MM.1S (cell line): ENCODE data around the gene SPIRE2.

Experiments used
- EZH2 ChIP-seq: fragments of 300-600 bp; sonication (generic); optimal IDR thresholded peaks from 2 replicates; pipeline ENCODE3; 2017; ENCODE audit warnings: low read depth, mild to moderate bottlenecking, antibody characterized with exemption, low read length, mixed read lengths
- EZH2phosphoT487 ChIP-seq: fragments of 300-600 bp; sonication (generic); IDR thresholded peaks from 2 replicates; pipeline ENCODE4 v1.6.1; 2018; ENCODE audit warnings: antibody characterized with exemption, low read length
- TF ChIP-seq, protein P1 (sequence below): fragments of 300-600 bp; sonication (generic); IDR thresholded peaks from 2 replicates; pipeline ENCODE4 v1.5.1; 2016; ENCODE audit warnings: antibody characterized with exemption, low read length, mixed read lengths

DNA sequence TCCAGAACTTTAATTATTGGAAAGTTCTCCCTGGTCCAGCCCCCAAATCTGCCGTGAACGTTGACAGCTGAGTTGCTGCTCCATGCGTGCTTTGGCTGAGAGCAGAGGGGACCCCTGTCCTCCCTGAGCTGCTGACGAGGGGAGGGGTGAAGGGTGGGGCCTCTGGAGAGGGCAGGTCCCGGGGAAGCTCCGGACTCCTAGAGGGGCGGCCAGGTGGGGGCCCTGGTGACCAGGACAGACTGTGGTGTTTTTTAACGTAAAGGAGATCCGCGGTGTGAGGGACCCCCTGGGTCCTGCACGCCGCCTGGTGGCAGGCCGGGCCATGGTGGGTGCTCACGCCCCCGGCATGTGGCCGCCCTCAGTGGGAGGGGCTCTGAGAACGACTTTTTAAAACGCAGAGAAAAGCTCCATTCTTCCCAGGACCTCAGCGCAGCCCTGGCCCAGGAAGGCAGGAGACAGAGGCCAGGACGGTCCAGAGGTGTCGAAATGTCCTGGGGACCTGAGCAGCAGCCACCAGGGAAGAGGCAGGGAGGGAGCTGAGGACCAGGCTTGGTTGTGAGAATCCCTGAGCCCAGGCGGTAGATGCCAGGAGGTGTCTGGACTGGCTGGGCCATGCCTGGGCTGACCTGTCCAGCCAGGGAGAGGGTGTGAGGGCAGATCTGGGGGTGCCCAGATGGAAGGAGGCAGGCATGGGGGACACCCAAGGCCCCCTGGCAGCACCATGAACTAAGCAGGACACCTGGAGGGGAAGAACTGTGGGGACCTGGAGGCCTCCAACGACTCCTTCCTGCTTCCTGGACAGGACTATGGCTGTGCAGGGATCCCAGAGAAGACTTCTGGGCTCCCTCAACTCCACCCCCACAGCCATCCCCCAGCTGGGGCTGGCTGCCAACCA lies 90.4 kb downstream of the SPIRE2 start, which contains the start of gene MC1R:
- TF ChIP-seq, protein P1, sequence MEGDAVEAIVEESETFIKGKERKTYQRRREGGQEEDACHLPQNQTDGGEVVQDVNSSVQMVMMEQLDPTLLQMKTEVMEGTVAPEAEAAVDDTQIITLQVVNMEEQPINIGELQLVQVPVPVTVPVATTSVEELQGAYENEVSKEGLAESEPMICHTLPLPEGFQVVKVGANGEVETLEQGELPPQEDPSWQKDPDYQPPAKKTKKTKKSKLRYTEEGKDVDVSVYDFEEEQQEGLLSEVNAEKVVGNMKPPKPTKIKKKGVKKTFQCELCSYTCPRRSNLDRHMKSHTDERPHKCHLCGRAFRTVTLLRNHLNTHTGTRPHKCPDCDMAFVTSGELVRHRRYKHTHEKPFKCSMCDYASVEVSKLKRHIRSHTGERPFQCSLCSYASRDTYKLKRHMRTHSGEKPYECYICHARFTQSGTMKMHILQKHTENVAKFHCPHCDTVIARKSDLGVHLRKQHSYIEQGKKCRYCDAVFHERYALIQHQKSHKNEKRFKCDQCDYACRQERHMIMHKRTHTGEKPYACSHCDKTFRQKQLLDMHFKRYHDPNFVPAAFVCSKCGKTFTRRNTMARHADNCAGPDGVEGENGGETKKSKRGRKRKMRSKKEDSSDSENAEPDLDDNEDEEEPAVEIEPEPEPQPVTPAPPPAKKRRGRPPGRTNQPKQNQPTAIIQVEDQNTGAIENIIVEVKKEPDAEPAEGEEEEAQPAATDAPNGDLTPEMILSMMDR, result peak; percentile 30
- TF ChIP-seq EZH2phosphoT487, result no peak
- TF ChIP-seq EZH2, result no peak
